DMS53 (cell line): ENCODE measurements around the gene CCDC180.
"Not testable (repeated sequence)": the region's sequence is repeated elsewhere in the genome, so short reads cannot be mapped to it uniquely, and the experiment has no call there.

Source experiments
- DNase-seq: peaks from one replicate; lab custom pipeline; 2025; lab: John Stamatoyannopoulos, UW

The CCDC180 gene

GRCh38 chr9:97307500-97308163, at the start of gene CCDC180:
Gene CCDC180 (plus strand): TSS chr9:97307659. CDS start chr9:97308064, 405 bp downstream.
- DNase-seq = peak; percentile 50

- not testable (repeated sequence) for DNase-seq
Measured at GRCh38 chr9:97259834-97260514, 47.5 kb upstream of the CCDC180 start.

GRCh38 chr9:97271292-97271691, 36.2 kb upstream of the CCDC180 start:
- no peak for DNase-seq

DNA sequence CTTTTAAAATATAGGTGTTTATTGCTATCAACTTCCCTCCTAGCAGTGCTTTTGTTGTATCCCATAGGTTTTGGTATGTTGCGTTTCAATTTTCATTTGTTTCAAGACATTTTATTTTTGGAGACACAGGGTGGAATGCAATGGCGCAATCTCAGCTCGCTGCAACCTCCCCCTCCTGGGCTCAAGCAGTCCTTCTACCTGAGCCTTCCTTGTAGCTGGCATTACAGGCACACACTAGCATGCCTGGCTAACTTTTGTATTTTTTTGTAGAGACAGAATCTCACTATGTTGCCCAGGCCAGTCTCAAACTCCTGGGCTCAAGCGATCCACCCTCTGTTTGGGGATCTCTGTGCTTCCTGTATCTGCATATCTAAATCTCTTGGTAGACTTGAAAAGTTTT, 35.4 kb upstream of the CCDC180 start:
- DNase-seq = no peak

DNA sequence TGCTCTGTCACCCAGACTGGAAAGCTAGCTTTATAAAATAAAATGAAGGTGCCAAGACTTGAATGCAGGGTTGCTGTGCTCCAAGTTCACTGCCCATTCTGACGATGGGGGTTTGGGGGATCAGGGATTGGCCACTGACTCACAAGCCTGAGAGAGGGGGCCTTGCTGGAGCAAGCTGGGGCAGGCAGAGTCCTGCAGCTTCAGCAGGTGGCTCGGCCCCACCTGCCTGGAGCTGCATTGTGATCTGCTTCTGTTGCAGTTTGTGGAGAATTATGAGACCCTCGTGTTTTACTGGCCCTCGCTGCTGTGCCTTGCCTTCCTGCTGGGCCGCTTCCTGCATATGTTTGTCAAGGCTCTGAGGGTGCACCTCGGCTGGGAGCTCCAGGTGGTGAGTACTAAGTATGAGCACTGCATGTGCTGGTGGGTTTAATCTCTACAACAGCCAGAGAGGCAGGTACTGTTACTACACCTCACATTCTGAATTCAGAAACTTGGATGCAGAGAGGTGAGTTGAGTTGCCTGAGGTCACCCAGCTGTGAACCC, 31.1 kb upstream of the CCDC180 start:
- no peak for DNase-seq

GRCh38 chr9:97277953-97278352, 29.5 kb upstream of the CCDC180 start:
- DNase-seq = no peak

DNA sequence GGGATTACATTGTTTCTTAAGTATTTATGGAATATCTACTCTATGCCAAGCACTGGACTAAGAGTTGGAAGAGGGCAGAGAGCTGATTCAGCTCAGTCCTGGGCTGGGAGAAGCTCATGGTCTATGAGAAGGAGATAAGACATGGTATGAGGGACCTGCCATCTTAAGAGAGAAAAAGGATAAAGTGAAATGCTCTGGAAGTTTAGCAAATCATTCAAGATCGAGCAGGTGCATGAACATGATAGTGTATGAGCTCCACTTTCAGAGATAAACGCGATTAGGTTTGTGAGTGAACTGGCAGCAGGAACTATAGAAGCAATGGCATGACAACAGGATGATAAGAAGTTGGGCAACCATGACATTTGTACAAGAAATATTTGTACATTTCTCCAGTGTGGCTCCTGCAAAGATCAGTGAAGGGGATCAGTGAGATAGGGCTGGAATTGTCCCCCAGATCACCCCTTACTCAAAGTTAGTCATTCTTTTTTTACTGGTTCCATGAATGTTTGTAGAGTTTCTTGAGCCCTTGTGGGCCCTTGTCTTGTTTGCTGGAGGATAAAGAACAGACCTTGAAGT, 26.6 kb upstream of the CCDC180 start:
- no peak for DNase-seq

DNA sequence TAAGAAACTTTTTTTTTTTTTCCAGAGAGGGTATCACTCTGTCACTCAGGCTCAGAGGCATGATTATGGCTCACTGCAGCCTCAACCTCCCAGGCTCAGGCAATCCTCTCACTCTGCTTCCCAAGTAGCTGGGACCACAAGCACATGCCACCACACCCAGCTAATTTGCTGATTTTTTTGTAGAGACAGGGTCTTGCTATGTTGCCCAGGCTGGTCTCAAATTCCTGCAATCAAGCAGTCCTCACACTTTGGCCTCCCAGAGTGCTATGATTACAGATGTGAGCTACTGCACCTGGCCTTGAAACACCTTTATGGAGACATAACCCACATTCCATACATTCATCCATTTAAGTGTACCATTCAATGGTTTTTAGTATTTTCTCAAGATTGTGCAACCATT, 23.7 kb upstream of the CCDC180 start:
- DNase-seq = no peak

DNA sequence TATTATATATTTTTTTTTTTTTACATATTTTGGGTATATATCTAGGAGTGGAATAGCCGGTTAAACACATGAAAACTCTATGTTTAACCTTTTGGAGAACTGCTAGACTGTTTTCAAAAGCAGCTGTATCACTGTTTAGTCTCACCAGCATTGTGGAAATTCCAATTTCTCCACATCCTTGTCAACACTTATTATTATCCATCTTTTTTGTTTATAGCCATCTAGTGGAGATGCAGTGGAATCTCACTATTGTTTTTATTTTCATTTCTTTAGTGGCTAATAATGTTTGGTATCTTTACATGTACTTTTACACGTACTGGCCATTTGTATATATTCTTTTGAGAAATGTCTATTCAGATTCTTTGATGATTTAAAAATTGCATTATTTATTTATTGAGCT, 22.7 kb upstream of the CCDC180 start:
- DNase-seq = no peak

DNA sequence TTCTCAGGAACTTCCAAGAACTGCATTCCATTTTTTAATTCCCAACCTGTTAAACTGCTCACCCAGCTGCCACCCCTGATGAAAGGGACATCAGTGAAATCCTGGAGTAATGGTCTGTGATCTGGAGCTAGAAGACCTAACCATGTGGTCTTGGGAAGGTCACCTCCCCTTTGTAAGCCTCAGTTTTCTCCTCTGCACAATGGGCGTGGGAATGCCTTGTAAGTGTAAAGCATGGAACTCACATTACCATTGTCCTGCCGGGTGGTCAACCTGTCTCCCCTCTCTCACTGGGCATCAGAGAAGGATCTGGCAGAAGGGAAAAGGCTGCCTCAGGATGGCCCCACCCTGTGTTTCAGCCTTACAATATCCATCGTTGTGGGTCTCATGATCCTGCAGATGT, 15.3 kb upstream of the CCDC180 start:
- no peak for DNase-seq

DNA sequence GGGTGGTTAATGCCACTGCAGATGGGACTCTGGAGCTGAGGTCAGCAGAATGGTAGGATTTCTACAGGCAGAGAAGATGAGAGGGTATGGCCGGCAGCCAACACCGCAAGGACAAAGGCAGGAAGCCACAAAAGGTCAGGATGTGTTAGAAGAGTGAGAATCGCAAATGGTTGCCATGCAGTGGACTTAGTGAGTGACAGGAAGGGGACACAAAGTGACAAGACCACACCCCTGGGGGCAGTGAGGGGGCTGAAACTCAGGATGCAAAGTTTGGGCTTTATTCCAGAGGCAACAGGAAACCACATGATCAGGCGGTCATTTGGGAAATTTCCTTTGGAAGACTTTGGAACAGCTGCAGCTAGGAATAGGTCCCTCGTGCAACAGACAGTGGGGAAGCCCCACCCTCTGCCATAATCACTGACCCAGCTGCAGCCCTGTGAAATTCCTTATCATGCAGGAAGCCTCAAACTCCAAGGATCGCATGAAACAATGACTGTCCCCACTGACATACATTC, 14.2 kb upstream of the CCDC180 start:
- peak; percentile 39 for DNase-seq

GRCh38 chr9:97293818-97294217, 13.6 kb upstream of the CCDC180 start:
- no peak for DNase-seq

DNA sequence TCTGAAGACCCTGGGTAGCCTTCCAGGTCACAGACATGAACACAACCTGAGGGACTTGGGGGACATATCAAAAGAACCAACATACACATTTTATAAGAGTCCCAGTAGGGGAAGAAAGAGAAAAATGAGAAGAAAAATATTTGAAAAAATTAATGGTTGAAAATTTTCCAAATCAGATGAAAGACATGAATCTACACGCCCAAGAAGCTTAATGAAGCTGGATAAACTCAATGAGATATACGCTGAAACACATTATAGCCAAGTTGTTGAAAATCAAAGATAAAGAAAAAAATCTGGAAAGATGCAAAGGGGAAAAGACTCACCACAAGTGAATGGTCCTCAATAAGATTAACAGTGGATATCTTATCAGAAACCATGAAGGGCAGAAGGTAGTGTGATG, 9.6 kb upstream of the CCDC180 start:
- DNase-seq = no peak

- DNase-seq = no peak
Measured at GRCh38 chr9:97299809-97300414, 7.5 kb upstream of the CCDC180 start.

- no peak for DNase-seq
Measured at GRCh38 chr9:97300586-97300985, 6.9 kb upstream of the CCDC180 start.

DNA sequence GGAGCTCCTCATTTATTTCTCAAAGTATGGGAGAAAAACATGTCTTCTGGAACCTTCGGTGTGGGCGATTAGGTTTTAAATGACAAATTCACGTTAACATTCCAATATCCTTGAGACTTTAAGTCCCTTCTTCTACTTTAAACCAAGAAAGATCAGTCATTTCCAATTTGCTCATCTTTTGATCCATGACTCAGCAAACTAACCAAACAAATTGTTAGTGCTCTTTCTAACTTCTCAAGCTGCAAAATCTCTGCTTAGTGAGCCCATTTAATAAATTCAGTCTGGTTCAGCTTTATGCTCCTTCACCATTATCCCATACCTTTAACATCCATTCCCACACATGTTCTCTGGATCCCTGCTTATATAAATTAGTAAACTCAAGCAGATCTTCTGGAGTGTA, 5.5 kb upstream of the CCDC180 start:
- DNase-seq = no peak

- no peak for DNase-seq
Measured at GRCh38 chr9:97304586-97304985, 2.9 kb upstream of the CCDC180 start.

- DNase-seq = no peak
Measured at GRCh38 chr9:97305501-97306298, 1.8 kb upstream of the CCDC180 start.

DNA sequence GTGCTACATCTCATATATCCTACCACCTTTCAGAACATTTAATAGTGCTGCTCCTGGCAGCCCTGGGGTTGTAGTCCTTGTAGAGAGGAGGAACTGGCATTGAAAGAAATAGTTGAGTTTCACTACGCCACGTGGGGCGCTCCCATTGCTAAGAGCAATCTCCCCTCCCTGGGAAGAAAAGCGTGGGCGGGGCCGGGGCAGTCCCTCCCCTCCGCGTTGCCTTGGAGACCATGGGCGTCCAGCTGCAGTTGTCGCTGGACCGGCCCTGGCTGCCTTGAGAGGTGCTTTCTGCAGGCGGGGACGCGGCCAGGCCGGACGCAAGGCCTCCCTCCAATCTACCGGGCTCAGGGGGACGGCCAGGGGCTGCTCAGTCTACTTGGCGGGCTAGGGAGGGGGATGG, 368 bp upstream of the CCDC180 start:
- peak; percentile 90 for DNase-seq

DNA sequence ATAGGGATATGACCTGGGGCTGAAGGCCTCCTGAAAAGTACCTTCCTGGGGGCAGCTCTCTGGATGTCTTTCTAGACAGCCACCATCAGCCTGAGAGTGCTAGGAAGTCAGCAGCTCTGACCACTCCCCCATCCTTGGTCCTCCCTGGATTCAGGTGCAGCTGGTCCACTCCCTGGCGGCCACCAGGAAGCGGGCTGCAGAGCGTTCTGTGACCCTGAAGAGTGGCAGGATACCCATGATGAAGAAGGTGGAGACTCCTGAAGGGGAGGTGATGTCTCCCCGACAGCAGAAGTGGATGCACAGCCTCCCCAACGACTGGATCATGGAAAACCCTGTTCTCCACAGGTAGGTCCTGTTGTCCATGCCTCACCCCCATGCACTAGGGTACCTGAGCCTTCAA, 1.8 kb downstream of the CCDC180 start:
- no peak for DNase-seq

DNA sequence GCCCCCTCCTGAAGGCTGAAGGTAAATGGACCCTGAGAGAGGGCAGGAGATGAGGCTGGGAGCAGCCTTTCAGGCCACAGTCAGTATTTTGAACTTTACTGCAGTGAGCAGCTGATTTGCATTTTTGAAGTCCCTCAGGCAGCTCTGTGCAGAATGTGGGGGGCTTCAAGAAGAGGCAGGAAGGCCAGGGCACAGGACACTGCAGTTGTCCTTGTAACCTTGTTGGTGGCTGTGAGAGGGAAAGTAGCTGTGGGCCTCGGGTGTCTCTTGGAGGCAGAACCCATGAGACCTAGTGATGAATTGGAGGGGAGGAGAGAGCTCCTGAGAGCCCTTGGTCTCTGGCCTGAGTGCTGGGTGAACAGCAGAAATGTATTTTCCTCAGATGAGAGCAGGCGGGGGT, 2.6 kb downstream of the CCDC180 start:
- no peak for DNase-seq

- DNase-seq = no peak
Measured at GRCh38 chr9:97310896-97311295, 3.4 kb downstream of the CCDC180 start.
